Right atrium auricular region (tissue), 2 donors: ENCODE measurements around the gene SATB1. TPM values are rescaled to one million over a fixed set of nuclear protein-coding genes. Genes with fewer than 3 reads are reported as not detected.

Source experiments
- DNase-seq: peaks from one replicate; pipeline ENCODE4 v3.0.0-alpha.2; 2019; ENCODE audit warnings: low spot score
- H3K27ac ChIP-seq, 2 donors: fragments of 200-600 bp; sonication (generic); 1 replicate in 1 of 2; 2 replicates in 1 of 2; pipeline ENCODE4 v1.5.1; 2016 to 2019
- H3K27me3 ChIP-seq, 2 donors: fragments of 200-600 bp; sonication (generic); one replicate each; pipeline versions ENCODE4 v1.5.1 to v1.6.0; 2017 to 2019
- H3K36me3 ChIP-seq: fragments of 200-600 bp; sonication (generic); one replicate; pipeline ENCODE4 v1.5.1; 2016
- H3K4me1 ChIP-seq, 2 donors: fragments of 200-600 bp; sonication (generic); one replicate each; pipeline versions ENCODE4 v1.5.1 to v1.6.0; 2017 to 2019
- H3K4me3 ChIP-seq, 2 donors: fragments of 200-600 bp; sonication (generic); 1 replicate in 1 of 2; 2 replicates in 1 of 2; pipeline ENCODE4 v1.5.1; 2017 to 2019; ENCODE audit warnings: mild to moderate bottlenecking in 1 of 2, moderate library complexity in 1 of 2
- H3K9me3 ChIP-seq, 2 donors: fragments of 200-600 bp; sonication (generic); one replicate each; pipeline ENCODE4 v1.5.1; 2019
- CTCF ChIP-seq, 2 donors: fragments of 200-600 bp; sonication (generic); IDR thresholded peaks; one replicate each; pipeline ENCODE4 v1.5.1; 2019; ENCODE audit warnings: antibody characterized with exemption in 2 of 2
- total RNA-seq, 2 donors: library from RNA; depleted of rRNA; stranded (reverse); fragments of >200 nt; gene quantifications; one replicate each; pipeline ENCODE4 v1.1.0, GENCODE V29; 2016

Gene SATB1
- total RNA-seq, 2 donors from 2014 or later: 41.6 to 45.2 TPM

GRCh38 chr3:18426597-18427193, 1.6 kb upstream of the SATB1 start:
- Histone ChIP-seq H3K4me1 (peaks cover 0 to 14% of the 10 kb centered on the region in 2 donors), H3K9me3 (no peaks in the 10 kb centered on the region), H3K27me3 (no peaks in the 10 kb centered on the region), H3K27ac (peak overlapping the region; percentile 94 to 98), H3K4me3 (no peak overlapping the region), H3K36me3 (no peaks in the 10 kb centered on the region)
- no peak for DNase-seq
- TF ChIP-seq CTCF (IDR thresholded peaks at IDR 0.05): no peak

- Histone ChIP-seq H3K36me3 (no peaks in the 10 kb centered on the region), H3K27ac (peak overlapping the region; percentile 94 to 98), H3K27me3 (no peaks in the 10 kb centered on the region), H3K9me3 (no peaks in the 10 kb centered on the region), H3K4me1 (peaks cover 0 to 14% of the 10 kb centered on the region in 2 donors), H3K4me3 (peak overlapping the region; percentile 88 to 89)
- TF ChIP-seq CTCF (IDR thresholded peaks at IDR 0.05): no peak
- no peak for DNase-seq
Observed at GRCh38 chr3:18425641-18426257, 610 bp upstream of the SATB1 start.

- Histone ChIP-seq H3K4me3 (peak overlapping the region; percentile 88 to 89), H3K4me1 (peaks cover 0 to 20% of the 10 kb centered on the region in 2 donors), H3K27me3 (no peaks in the 10 kb centered on the region), H3K36me3 (no peaks in the 10 kb centered on the region), H3K9me3 (no peaks in the 10 kb centered on the region), H3K27ac (peak overlapping the region; percentile 94 to 98)
- TF ChIP-seq CTCF (IDR thresholded peaks at IDR 0.05): no peak
- DNase-seq: no peak
Observed at GRCh38 chr3:18424213-18424728, 868 bp downstream of the SATB1 start.

GRCh38 chr3:18423401-18424212, 1.5 kb downstream of the SATB1 start:
- H3K4me3 ChIP-seq: peak overlapping the region; percentile 88 to 89
- DNase-seq: peak; percentile 73

GRCh38 chr3:18422972-18423371, 2.2 kb downstream of the SATB1 start:
- no peak for TF ChIP-seq CTCF (IDR thresholded peaks at IDR 0.05)
- H3K36me3 ChIP-seq: no peaks in the 10 kb centered on the region
- peaks cover 0 to 29% of the 10 kb centered on the region in 2 donors for H3K4me1 ChIP-seq
- DNase-seq: no peak
- peak overlapping the region; percentile 94 to 98 for H3K27ac ChIP-seq
- H3K4me3 ChIP-seq: peak overlapping the region; percentile 88 to 89
- H3K27me3 ChIP-seq: no peaks in the 10 kb centered on the region
- no peaks in the 10 kb centered on the region for H3K9me3 ChIP-seq

More at GRCh38 chr3:18423401-18424212, 1.5 kb downstream of the SATB1 start:
- Histone ChIP-seq H3K36me3 (no peaks in the 10 kb centered on the region), H3K27ac (peak overlapping the region; percentile 94 to 98), H3K27me3 (no peaks in the 10 kb centered on the region), H3K4me1 (peaks cover 0 to 26% of the 10 kb centered on the region in 2 donors), H3K9me3 (no peaks in the 10 kb centered on the region)
- TF ChIP-seq CTCF (IDR thresholded peaks at IDR 0.05): no peak
